Gastrocnemius medialis (tissue), 4 donors: ENCODE measurements around the gene G6PC3.

Source experiments
- POLR2A ChIP-seq, 2 donors: fragments of 450-650 bp; IDR thresholded peaks; one replicate each; pipeline ENCODE4 v1.6.1; 2017; ENCODE audit warnings: antibody characterized with exemption in 2 of 2, mild to moderate bottlenecking in 2 of 2, moderate library complexity in 2 of 2
- TF ChIP-seq, protein P1 (sequence below), 5 experiments: fragments of 450-650 bp in 3 of 5; fragments of 200-600 bp in 2 of 5; sonication (generic) in 2 of 5; IDR thresholded peaks in 4 of 5; conservative IDR thresholded peaks in 1 of 5; 1 replicate in 4 of 5; 2 replicates in 1 of 5; pipeline ENCODE4 v1.5.1; 2016 to 2019; ENCODE audit warnings: antibody characterized with exemption in 5 of 5, mild to moderate bottlenecking in 3 of 5, moderate library complexity in 3 of 5

DNA sequence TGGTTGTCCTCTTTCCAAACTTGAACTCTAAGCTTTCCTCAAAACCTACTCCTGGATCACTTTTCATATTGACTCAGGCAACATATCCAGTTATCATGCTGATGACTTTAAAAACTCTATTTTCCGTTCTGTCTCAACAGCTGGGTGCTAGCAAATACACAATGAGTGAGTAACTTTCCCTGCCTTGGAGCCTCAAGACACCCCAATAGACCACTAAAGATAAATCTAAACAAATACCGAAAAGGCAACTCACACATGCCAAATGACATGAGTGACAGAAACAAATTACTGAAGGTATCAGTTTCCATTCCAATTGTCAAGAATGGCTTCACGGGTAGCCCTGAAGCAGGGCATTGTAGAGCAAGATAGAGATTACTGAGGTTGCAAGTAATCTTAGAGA is 40.1 kb upstream of the G6PC3 start:
- TF ChIP-seq, protein P1, sequence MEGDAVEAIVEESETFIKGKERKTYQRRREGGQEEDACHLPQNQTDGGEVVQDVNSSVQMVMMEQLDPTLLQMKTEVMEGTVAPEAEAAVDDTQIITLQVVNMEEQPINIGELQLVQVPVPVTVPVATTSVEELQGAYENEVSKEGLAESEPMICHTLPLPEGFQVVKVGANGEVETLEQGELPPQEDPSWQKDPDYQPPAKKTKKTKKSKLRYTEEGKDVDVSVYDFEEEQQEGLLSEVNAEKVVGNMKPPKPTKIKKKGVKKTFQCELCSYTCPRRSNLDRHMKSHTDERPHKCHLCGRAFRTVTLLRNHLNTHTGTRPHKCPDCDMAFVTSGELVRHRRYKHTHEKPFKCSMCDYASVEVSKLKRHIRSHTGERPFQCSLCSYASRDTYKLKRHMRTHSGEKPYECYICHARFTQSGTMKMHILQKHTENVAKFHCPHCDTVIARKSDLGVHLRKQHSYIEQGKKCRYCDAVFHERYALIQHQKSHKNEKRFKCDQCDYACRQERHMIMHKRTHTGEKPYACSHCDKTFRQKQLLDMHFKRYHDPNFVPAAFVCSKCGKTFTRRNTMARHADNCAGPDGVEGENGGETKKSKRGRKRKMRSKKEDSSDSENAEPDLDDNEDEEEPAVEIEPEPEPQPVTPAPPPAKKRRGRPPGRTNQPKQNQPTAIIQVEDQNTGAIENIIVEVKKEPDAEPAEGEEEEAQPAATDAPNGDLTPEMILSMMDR (IDR thresholded peaks at IDR 0.05 in 4 of 5, conservative IDR thresholded peaks at IDR 0.05 in 1 of 5) = no peak
- no peak for TF ChIP-seq POLR2A (IDR thresholded peaks at IDR 0.05)
